ENCODE results near the gene FGF22. TPM values are rescaled to one million over a fixed set of nuclear protein-coding genes. Genes with fewer than 3 reads are reported as not detected.

FGF22 gene
- total and polyA plus RNA-seq, 3 donors from 2014 or later, result 1.8 to 3.1 (median 2.6) TPM

- intact Hi-C loops (cut with DNase I; ENCODE audit: low total_unique reads), result no loop called here
Measured at GRCh38 chr19:657611-658010, 17.9 kb downstream of the FGF22 start.

GRCh38 chr19:658059-658839 is 18.6 kb downstream of the FGF22 start:
- H3K4me3 ChIP-seq, result no peak overlapping the region
- H3K9me3 ChIP-seq, result no peaks in the 10 kb centered on the region
- intact Hi-C loops (cut with DNase I; ENCODE audit: low total_unique reads), result no loop called here
- peaks cover 45% of the 10 kb centered on the region for H3K4me1 ChIP-seq
- no peak for DNase-seq
- no peaks in the 10 kb centered on the region for H3K27me3 ChIP-seq
- peak overlapping the region in 1 of 2 donors; percentile 24 for H3K27ac ChIP-seq
- H3K36me3 ChIP-seq (ENCODE audit: low read depth, missing control alignments), result no peaks in the 10 kb centered on the region
- TF ChIP-seq POLR2A (IDR thresholded peaks at IDR 0.05), result no peak
- TF ChIP-seq CTCF (IDR thresholded peaks at IDR 0.05), result no peak
- WGBS, 2 donors, result 82 to 94% methylated on average over 2 to 33 of the region's 33 CpGs

More at GRCh38 chr19:657611-658010, 17.9 kb downstream of the FGF22 start:
- WGBS, 2 donors, result 86 to 95% methylated on average over 10 to 19 of the region's 19 CpGs
- no peaks in the 10 kb centered on the region for H3K9me3 ChIP-seq
- no peaks in the 10 kb centered on the region for H3K27me3 ChIP-seq
- no peak overlapping the region for H3K27ac ChIP-seq
- H3K4me1 ChIP-seq, result peaks cover 45% of the 10 kb centered on the region
- TF ChIP-seq CTCF (IDR thresholded peaks at IDR 0.05), result no peak
- TF ChIP-seq POLR2A (IDR thresholded peaks at IDR 0.05), result no peak
- no peaks in the 10 kb centered on the region for H3K36me3 ChIP-seq (ENCODE audit: low read depth, missing control alignments)
- no peak overlapping the region for H3K4me3 ChIP-seq
- DNase-seq, result no peak

GRCh38 chr19:658916-659839 is 19.5 kb downstream of the FGF22 start:
- WGBS, 2 donors, result 62 to 72% methylated on average over 9 to 50 of the region's 50 CpGs
- Histone ChIP-seq H3K4me3 (no peak overlapping the region), H3K27ac (peak overlapping the region in 1 of 2 donors; percentile 48), H3K36me3 (ENCODE audit: low read depth, missing control alignments) (no peaks in the 10 kb centered on the region), H3K4me1 (peaks cover 52% of the 10 kb centered on the region), H3K27me3 (no peaks in the 10 kb centered on the region), H3K9me3 (no peaks in the 10 kb centered on the region)
- TF ChIP-seq CTCF (IDR thresholded peaks at IDR 0.05), result no peak
- intact Hi-C loops (cut with DNase I; ENCODE audit: low total_unique reads), result no loop called here
- peak; percentile 58 for DNase-seq

- 38 to 80% methylated on average over 3 to 20 of the region's 20 CpGs for WGBS, 2 donors
- Histone ChIP-seq H3K4me3 (peak overlapping the region in 1 of 2 donors; percentile 98), H3K4me1 (peaks cover 57% of the 10 kb centered on the region), H3K36me3 (ENCODE audit: low read depth, missing control alignments) (no peaks in the 10 kb centered on the region), H3K27ac (peak overlapping the region; percentile 68 to 82), H3K27me3 (no peaks in the 10 kb centered on the region), H3K9me3 (no peaks in the 10 kb centered on the region)
- no peak for DNase-seq
- no peak for TF ChIP-seq CTCF (IDR thresholded peaks at IDR 0.05)
- TF ChIP-seq POLR2A (IDR thresholded peaks at IDR 0.05), result no peak
- intact Hi-C loops (cut with DNase I; ENCODE audit: low total_unique reads), result no loop called here
Measured at GRCh38 chr19:660793-661426, 21.2 kb downstream of the FGF22 start.
